Iris pigment epithelial cell (primary cell): ENCODE measurements around the gene COA1.
"Not testable (repeated sequence)": the region's sequence is repeated elsewhere in the genome, so short reads cannot be mapped to it uniquely, and the experiment has no call there.

Experiments used
- DNase-seq: peaks from one replicate; pipeline ENCODE4 v3.0.0-alpha.2; 2011; ENCODE audit warnings: low read depth

COA1 gene

DNA sequence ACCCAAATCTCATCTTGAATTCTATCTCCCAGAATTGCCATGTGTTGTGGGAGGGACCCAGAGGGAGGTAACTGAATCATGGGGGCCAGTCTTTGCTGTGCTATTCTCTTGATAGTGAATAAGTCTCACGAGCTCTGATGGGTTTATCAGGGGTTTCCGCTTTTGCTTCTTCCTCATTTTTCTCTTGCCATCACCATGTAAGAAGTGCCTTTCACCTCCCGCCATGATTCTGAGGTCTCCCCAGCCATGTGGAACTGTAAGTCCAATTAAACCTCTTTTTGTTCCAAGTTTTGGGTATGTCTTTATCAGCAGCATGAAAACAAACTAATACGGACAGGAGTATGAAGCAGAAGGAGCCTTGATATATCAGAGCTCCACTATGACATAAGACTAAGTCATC lies 41.5 kb downstream of the COA1 start:
- not testable (repeated sequence) for DNase-seq

DNA sequence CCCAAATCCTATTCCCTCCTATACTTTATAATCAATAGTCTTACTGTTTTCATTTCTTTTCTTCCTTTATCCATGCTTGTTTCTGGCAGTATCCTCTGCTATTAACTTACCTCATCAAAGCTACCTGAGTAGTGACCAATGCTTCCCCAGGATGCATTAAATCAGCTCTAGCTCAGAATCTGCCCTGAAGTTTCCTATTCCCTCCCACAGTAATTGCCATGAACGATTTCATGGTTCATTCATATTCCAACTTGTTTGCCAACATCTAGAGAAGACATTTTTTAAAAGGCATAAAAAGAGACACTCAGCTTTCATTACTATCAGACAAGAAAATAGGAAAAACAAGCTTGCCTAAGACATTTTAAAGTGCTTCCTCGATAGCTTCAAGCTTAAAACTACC lies 42.3 kb downstream of the COA1 start:
- DNase-seq = no peak

DNA sequence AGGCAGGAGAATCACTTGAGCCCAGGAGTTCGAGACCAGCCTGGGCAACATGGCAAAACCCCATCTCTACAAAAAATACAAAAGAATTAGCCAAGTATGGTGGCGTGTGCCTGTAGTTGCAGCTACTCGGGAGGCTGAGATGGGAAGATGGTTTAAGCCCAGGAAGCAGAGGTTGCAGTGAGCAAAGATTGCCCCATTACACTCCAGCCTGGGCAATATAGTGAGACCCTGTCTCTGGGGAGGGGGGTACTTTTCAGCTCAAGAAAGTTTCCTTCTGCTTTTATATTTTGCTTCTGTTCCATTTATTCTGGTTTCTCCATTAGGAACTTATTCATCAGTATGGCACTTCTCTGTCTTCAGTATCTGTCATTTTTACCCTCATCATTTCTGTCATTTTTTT lies 48.6 kb downstream of the COA1 start:
- no peak for DNase-seq

DNA sequence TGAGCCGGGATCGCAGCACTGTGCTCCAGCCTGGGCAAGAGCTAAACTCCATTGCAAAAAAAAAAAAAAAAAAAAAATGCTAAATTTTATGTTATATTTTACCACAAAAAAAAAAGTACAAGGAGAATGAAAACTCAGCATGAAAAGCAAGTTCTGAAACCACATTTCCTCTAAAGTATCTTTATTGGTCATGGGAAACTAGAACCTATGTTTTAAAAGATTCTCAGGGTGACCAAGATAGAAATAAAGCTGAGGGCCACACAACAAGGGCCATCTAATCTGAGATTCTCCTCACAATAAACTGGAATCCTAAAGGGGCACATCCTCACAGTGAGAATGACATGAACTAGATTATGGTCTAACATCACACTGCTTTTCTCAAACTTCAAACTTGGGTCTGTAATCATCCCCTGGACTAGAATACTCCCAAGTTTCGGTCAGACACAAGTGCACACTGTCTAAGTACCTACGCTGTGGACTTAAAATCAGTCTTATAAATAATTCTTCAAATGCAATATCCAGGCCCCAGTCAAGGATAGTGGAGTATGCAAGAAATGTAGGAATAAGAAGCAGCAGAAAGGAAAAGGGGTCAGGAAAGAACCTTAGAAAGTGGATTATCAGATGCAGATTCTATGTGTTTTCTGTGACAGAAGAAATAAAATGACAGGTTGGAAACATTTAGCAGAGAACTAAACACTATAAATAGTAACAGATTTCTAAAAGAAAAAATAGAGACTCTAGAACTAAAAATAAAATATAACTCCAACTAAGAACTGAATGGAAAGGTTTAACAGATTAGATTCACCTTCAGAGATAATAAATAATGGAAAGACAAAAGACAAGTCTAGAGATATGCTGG lies 49.9 kb downstream of the COA1 start:
- DNase-seq = no peak

DNA sequence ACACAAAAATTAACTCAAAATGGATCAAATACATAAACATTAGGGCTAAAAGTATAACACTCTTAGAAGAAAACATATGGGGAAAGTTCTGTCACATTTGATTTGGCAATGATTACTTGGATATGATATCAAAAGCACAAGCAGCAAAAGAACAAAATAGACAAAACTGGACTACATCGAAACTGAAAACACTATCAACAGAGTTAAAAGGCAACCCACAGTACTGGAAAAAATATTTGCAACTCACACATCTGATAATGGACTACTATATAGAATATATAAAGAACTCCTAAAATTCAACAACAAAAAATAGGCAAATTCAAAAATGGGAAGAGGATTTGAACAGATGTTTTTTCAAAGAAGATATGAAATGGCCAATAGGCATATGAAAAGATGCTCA lies 51.0 kb downstream of the COA1 start:
- no peak for DNase-seq

DNA sequence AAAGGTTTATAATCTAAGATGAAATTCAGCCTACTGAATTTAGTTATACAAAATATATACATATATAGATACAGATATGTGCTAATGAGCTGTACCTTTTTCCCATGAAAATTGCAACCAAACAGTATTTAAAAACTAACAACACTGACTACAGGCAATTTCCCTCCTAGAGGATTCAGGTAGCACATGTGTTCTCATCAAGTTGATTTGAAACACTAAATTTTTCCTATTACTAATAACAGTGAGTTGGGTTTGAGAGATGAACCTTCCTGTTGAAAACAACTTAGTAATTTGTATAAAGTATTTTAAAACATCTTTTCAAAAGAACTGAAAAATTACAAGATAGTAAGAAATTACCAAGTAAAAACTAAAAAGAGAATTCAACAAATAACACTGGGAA lies 51.5 kb downstream of the COA1 start:
- no peak for DNase-seq

DNA sequence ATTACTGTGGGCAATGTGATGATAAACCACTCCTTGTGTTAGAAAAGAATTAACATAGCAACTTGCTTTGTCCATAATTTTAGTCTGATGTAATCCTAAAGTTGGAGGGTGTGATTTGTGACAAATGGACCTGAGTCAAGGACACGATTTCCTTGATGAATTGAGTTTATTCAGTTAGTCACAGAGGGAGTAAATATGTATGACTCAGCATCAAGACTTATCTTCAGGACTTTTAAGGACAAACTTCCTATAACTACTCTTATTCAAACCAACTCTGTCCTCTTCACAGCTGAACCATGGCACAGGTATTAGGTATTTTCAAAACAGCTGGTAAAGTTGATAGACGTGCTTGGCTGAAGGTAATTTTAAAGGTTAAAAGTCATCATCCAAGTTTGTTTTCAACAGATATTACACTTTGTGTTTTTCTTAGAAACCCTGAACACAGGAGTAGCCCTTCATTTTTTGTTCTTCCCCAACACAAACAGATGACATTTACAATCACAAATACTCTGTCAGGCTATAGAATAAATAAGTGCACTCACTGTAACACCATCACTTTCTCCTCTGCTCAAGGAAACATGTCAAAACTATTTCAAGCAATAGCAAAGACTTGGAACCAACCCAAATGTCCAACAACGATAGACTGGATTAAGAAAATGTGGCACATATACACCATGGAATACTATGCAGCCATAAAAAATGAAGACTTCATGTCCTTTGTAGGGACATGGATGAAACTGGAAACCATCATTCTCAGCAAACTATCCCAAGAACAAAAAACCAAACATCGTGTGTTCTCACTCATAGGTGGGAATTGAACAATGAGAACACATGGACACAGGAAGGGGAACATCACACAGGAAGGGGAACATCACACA lies 54.5 kb downstream of the COA1 start:
- peak; percentile 89 for DNase-seq

DNA sequence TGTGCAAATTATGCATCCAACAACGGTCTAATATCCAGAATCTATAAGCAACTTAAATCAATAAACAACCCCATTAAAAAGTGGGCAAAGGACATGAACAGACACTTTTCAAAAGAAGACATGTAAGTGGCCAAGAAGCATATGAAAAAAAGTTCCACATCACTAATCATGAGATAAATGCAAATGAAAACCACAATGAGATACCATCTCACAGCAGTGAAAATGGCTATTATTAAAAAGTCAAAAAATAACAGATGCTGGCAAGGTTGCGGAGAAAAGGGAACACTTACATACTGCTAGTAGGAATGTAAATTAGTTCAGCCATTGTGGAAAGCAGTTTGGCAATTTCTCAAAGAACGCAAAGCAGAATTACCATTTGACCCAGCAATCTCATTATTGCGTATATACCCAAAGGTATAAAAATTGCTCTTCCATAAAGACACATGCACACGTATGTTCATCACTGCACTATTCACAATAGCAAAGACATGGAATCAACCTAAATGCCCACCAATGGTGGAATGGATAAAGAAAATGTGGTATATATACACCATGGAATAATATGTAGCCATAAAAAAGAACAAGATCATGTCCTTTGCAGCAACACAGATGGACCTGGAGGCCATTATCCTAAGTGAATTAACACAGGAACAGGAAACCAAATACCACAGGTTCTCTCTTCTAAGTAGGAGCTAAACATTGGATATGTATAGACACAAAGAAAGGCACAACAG lies 55.9 kb downstream of the COA1 start:
- DNase-seq = peak; percentile 75

DNA sequence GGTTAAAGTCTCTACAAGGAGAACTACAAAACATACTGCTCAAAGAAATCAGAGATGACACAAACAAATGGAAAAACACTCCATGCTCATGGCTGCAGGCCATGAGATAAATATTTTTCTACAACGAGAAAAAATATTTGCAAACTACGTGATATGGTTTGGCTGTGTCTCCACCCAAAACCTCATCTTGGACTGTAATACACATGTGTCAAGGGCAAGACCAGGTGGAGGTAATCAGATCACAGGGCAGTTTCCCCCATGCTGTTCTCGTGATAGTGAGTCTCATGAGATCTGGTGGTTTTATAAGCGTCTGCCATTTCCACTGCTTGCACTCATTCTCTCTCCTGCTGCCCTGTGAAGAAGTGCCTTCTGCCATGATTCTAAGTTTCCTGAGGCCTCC lies 57.8 kb downstream of the COA1 start:
- peak; percentile 16 for DNase-seq

DNA sequence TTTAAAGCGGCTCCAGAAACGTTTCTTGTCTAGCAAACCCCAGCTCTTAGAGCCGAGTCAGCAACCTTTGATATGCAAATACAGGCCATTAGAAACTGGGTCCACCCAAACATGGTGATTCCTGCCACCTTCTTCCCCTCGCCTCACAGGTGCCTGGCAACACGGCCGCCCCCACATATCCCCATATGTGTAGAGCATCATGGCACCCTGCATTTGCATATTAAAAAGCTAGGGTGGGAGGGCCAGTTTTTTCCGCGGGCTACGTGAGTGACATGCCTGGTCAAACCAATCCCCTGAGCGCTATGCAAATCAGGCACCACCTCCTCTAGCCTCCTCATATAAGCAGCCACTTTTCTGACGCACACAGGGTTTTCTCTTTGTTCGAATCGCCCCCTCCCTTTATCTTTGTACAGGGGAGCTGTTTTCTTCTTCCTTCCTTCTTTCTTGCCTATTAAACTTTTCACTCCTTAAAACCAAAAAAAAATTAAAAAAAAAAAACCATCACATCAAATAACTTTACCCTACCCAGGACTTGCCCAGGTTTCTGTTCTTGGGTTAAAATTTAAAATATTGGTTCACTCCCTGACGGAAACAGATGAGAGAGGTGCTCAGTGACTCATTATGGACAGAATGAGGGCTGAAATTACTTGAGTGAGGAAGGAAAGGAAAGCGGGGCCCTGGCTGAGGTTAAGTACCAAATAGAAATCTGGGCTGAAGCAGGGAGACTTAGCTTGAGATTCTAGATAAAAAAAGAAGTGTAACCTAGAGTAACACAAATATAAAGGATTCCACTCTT lies 59.8 kb downstream of the COA1 start:
- peak; percentile 71 for DNase-seq

DNA sequence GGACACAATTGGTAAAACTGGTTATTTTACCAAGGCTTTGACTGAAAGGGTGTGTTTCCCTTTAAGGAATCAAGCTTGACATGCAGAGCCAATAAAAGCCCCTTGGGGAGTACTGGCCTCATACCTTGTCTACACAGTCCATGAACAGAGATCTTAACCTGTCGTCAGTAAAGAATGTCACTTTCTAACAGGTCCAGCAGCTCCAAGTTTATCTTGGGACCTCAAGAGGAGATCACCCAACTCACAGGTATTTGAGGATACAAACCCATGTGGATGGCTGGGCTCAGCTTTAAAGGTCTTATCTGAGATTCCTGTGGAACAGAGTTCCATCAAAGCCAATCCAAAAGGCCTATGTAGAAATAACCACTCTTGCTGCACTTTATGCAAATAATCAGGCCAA lies 61.3 kb downstream of the COA1 start:
- no peak for DNase-seq

DNA sequence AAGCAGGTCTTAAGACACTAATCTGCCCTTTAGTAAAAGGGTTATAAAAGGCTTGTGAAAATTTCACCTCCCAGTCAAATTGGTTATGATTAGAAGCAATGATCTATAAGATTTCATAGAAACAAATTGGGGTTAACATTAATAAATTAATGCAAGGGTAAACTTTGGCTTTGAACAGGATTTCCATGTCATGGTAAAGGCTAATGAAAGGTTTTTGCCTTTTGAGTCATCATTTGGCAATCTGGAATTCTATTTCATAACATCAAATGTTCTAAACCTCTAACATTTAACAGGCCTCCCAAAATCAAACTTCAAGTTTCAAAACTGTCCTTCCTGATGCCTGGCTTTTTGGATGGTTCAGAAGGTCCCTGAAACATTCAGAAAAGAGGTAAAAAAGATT lies 62.4 kb downstream of the COA1 start:
- DNase-seq = peak; percentile 61

DNA sequence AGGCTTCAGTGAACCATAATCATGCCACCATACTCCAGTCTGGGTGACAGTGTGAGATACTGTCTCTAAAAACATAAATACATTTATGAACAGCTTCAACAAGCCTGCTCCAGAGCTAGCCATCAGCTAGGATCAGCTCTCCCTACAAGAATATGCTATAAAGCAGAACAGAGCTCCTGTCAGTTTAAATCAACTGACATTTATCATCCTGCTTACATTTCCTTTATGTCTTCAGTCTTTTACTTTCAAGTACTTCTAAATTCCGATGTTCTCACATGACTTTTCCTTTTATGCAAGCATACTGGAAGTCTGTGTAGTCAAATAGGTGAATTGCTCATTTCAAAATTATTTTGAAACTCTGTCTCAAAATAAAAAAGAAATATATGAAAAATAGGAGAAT lies 64.6 kb downstream of the COA1 start:
- no peak for DNase-seq

DNA sequence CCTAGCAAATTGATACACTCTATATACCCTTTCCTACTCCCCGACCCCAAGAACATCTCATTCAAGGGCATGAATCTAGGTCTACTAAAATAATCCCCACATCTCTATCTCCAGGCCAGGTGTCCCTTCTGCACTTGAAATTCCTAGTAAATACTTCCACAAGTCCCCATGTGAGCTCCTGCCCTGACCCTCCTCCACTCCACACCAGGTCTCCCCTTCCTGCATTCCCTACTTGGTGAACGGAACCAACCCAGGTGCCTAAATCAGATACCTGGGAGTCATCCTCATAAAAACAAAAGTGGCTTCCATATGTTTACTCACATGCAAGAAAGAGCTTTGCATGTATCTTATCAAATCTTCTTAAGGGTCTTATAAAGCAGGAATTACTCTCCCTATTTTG lies 69.2 kb downstream of the COA1 start:
- no peak for DNase-seq

DNA sequence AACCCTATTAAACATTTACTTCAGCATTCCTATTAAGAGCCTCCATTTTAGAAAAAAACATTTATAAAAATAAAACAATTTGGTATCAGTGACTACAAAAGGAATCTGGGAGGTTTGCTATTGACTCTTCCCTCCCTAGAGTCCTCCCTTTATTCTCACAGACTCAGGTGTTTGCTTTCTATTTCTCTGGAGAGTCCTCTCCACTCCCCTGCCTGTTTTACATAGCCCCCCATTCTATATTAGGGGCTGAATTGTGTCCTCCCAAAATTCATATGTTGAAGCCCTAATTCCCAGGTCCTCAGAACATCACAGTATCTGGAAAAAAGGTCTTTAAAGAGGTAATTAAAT lies 69.8 kb downstream of the COA1 start:
- no peak for DNase-seq

DNA sequence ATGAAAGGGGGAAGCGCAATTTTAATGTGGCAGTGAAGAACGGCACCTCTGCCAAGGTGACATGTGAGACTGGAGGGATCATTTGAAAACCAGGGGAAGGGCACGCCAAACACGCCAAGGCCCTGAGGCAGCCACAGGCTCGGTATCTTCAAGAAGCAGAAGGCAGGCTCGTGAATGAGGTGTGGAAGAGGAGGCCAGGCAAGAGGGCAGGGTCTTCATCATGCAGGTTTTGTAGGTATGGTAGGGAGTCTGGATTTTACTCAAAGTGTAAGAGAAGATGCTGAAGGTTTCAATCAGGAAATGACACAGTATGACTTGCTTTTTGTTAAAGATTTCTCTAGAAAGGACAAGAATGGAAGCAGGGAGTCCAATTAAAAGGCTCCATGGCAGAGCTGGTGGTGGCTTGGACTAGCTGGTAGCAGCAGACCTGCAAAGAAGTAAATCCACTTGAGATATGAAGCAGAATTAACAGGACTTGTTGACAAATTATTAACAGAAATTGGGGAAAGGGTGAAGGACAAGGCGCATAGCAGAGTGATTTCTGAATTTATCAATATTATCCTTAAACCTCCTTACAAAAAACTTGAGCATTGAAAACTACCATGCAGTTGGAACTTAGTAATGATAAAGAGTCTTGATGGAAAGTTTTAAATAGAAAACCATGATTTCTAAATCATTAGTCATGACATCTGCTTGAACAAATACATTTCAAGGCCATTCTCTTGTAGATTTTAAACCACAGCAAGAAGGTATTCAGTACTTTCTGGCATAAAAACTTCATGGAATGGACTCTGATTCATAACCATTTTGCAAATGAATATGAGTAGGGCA lies 70.4 kb downstream of the COA1 start:
- DNase-seq = peak; percentile 94

DNA sequence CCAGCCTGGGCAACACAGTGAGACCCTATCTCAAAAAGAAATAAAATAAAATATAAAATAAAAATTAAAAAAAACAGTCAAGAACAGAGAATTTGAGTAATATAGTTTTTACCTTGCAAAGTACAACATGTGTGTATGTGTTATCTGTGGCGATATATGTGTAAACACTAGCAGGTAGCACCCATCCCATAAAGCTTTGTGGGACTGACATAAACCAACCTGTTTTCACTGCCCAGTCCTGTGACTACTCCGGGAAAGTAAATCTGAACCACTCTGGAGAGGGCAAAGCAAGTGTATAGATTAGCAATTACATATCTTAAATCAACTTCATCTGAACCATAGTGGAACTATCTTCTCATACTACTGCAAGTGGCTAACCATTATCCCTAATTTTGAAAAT lies 72.3 kb downstream of the COA1 start:
- DNase-seq = no peak

DNA sequence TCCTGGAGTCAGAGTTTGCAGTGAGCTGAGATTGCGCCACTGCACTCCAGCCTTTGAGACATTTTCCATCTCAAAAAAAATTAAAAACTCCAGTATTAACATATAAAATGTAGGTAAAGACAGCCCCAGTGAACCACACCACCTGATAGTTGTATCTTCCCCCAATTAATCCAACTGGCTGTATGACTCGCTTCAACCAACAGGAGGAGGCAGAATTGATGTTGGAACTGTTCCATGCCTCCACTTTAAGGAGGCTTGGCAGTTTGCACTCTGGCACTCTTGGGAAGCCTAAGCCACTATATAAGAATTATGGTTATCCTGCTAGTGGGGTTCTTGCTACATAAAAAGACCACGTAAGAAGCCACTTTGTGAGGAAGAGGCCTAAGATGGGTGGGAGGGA lies 73.7 kb downstream of the COA1 start:
- no peak for DNase-seq

DNA sequence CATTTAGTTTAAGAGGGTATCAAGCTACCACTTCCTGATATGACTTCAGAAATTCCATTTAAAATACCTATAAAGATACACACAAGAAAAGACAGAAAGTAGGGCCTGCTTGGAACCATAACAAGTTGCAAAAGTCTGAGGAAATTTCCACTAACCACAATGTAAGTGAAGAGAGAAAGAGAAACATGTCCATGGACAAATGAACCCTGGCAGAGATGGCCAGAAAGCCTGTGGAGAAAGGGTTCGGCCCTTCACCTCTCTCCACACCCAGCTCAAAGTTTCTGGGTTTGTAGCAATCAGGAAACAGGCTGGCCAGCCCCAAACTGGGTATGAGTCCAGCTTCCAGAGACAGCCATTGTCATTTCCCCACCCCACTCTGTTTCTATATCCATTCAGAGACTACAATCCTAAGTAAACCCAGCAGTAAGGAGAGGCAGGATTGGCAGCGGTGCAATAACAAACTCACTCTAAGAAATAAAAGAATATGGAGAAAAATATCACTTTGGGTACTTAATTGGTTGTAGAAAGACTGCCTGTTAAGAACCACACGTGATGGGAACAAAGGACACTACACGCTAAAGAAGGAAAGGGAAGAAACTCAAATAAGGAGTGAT lies 75.3 kb downstream of the COA1 start:
- DNase-seq = no peak

DNA sequence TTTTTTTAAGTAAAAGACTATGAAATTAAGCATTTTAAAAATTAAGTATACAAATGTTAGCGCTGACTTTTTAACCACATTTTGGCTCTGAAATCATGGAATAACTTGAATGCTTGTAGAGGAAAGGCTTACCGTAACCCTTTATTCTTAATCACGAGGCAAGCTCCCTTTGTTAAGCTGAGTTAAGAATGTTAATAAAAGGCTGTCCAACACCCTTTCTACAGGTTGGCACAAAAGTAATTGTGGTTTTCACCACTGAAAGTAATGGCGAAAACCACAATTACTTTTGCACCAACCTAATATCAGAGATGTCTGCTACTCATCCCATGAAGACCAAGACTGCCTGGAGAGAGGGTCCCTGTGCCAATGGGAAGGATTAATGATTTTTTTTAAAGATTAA lies 75.9 kb downstream of the COA1 start:
- no peak for DNase-seq

DNA sequence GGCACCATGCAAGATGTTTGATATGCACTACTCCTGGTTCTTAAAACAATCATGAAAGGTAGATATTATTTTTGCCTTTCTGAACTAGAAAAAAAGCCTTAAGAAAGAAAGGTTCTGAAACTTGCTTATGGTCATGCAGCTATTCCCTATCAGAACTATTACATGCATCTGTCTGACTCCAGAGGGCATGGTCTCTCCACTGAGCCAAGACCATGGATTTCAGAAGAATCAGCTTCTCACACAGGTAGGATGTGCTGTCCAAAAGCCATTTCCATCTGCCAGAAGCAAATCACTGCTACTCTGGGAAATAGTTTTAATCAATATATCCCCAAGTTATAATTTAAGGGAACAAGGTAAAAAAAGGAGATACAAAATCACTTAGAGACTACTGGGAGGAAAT lies 77.0 kb downstream of the COA1 start:
- DNase-seq = no peak
